ACC112 (cell line): Measurements from ENCODE around the gene MAST1.
"Not testable (repeated sequence)": the region's sequence is repeated elsewhere in the genome, so short reads cannot be mapped to it uniquely, and the experiment has no call there.

Experiments used
- H2AFZ ChIP-seq: fragments of 200-600 bp; sonication (generic); one replicate; pipeline ENCODE4 v1.6.0; 2017; ENCODE audit warnings: antibody characterized with exemption, low read length; ENCODE audit not compliant: unreplicated experiment
- H3K27ac ChIP-seq: fragments of 200-600 bp; sonication (generic); 2 replicates; pipeline ENCODE4 v1.5.1; 2014; ENCODE audit warnings: low read depth, mild to moderate bottlenecking, antibody characterized with exemption, low read length, moderate library complexity
- H3K27me3 ChIP-seq: fragments of 200-600 bp; sonication (generic); 2 replicates; pipeline ENCODE4 v1.6.1; 2014; ENCODE audit warnings: mild to moderate bottlenecking, antibody characterized with exemption, low read length, moderate library complexity, mixed read lengths; ENCODE audit not compliant: insufficient read depth
- H3K36me3 ChIP-seq: fragments of 200-600 bp; sonication (generic); 2 replicates; pipeline ENCODE4 v1.6.1; 2016; ENCODE audit warnings: mild to moderate bottlenecking, antibody characterized with exemption, low read length, moderate library complexity, mixed read lengths; ENCODE audit not compliant: insufficient read depth
- H3K4me1 ChIP-seq: fragments of 200-600 bp; sonication (generic); one replicate; pipeline ENCODE4 v1.6.1; 2016; ENCODE audit warnings: low read length, mixed read lengths; ENCODE audit not compliant: insufficient read depth, unreplicated experiment, control insufficient read depth
- H3K4me3 ChIP-seq: fragments of 200-600 bp; sonication (generic); 2 replicates; pipeline ENCODE4 v1.5.1; 2014; ENCODE audit warnings: mild to moderate bottlenecking, low read depth, low read length
- H3K79me2 ChIP-seq: fragments of 200-600 bp; sonication (generic); one replicate; pipeline ENCODE4 v1.6.0; 2016; ENCODE audit warnings: low read length; ENCODE audit not compliant: control insufficient read depth, unreplicated experiment, insufficient read depth

MAST1 gene

DNA sequence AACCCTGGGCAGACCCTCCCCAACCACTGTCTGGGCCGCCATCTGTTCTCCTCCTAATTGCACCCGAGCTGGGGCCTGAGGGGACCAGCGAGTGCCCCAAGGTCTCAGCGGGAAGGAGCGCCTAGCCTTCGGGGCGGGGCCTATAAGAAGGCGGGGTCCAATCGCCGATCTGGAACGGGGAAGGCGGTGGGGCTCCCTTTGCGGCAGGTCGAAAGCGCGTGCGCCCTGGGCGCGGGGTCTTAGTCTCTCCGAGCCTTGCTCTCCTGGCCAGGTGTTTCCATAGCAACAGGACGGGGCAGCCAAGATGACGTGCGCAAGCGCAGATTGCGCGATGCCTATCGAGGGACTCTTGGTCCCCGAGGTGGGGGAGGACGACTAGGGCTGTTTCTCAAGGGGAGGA is 2.8 kb downstream of the MAST1 start:
- H3K4me3 ChIP-seq: peak overlapping the region; percentile 69
- no peaks in the 10 kb centered on the region for H3K79me2 ChIP-seq
- peaks cover 2% of the 10 kb centered on the region for H3K4me1 ChIP-seq
- no peaks in the 10 kb centered on the region for H3K36me3 ChIP-seq
- peaks cover 38% of the 10 kb centered on the region for H3K27me3 ChIP-seq
- peak overlapping the region; percentile 75 for H2AFZ ChIP-seq
- no peak overlapping the region for H3K27ac ChIP-seq

DNA sequence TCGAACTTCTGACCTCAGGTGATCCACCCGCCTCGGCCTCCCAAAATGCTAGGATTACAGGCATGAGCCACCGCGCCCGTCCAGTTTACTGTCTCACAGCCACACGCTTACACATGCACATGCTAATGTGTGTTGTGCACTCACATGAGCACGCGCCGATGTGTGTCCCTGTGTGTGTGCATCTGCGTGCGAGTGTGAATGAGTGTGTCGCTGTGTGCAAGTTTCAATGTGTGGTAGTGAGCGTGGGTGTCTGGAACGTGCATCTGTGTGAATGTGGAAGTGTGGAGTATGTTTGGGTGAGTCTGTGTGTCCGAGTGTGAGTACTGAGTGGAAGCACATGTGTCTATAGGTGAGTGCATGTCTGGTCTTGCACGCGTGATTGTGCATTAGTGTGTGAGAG is 4.2 kb downstream of the MAST1 start:
- Histone ChIP-seq H3K4me3 (no peak overlapping the region), H3K27ac (no peak overlapping the region), H3K27me3 (peaks cover 30% of the 10 kb centered on the region), H2AFZ (no peak overlapping the region), H3K36me3 (no peaks in the 10 kb centered on the region), H3K4me1 (peaks cover 2% of the 10 kb centered on the region), H3K79me2 (no peaks in the 10 kb centered on the region)

DNA sequence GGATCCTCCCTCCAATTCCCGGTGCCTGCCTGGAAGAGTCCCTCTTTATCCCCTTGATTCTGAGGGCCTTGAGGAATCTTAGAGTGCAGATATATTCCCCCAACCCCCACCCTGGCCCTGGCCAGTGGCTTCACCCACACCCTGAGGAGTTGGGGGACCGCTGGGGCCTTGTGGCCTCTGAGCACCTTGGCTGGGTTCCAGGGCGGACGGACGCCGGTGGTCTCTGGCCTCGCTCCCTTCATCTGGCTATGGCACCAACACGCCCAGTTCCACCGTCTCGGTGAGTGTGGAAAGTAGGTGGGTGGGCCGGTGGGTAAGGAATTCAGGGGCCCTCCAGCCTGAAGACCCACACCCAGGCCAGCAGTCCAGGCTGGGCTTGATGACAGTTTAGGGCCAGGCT is 5.0 kb downstream of the MAST1 start:
- Histone ChIP-seq H3K79me2 (no peaks in the 10 kb centered on the region), H3K27me3 (peaks cover 24% of the 10 kb centered on the region), H3K36me3 (no peaks in the 10 kb centered on the region)

DNA sequence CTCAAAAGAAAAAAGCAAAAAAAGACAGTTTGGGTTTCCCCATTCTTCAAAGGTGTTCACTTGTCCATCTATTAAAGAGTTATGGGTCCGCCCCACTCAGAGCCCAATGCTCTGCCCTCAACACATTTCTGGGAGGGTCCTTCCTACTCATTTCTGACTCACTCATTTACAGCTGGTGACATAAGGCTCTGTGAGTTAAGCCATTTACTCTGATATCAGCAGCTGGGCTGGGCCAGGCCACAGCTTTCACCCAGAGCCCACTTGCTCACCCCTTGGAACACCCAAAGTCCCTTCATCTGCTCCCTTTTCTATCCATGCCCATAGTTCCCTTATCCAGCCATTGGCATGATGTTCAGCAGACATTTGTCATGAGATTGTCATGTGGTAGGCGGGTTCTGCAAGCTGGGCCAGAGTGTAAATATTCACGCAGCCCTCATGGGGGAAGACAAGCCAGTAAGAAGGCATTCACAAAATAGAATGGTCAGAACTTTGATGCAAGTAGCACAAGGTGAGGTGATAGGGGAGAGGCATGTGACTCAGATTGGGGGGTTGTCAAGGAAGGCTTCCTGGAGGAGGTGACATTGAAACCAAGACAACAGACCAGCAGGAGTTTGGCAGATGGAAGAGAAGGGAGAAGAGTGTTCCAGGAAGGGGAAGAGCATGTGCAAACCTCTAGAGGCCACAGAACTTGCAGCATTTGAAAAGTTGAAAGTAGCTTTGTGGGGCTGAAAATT is 5.9 kb downstream of the MAST1 start:
- Histone ChIP-seq H2AFZ (no peak overlapping the region), H3K4me1 (peaks cover 2% of the 10 kb centered on the region), H3K79me2 (no peaks in the 10 kb centered on the region), H3K4me3 (no peak overlapping the region), H3K36me3 (no peaks in the 10 kb centered on the region), H3K27me3 (peaks cover 16% of the 10 kb centered on the region), H3K27ac (no peak overlapping the region)

More for the DNA sequence above, 5.0 kb downstream of the MAST1 start:
- Histone ChIP-seq H3K27ac (no peak overlapping the region), H3K4me3 (no peak overlapping the region), H3K4me1 (peaks cover 2% of the 10 kb centered on the region), H2AFZ (no peak overlapping the region)

DNA sequence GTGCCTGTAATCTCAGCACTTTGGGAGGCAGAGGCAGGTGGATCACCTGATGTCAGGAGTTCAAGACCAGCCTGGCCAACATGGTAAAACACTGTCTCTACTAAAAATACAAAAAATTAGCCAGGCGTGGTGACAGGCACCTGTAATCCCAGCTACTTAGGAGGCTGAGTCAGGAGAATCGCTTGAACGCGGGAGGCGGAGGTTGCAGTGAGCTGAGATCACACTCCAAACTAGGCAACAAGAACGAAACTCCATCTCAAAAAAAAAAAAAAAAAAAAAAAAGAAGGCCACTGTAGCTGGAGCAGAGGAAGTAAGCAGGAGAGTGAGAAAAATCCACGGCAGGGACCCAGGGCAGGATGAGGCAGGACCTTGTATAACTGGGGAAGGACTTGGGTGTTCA is 8.3 kb downstream of the MAST1 start:
- H2AFZ ChIP-seq, H3K4me3 ChIP-seq, H3K4me1 ChIP-seq, H3K79me2 ChIP-seq, H3K27ac ChIP-seq, H3K36me3 ChIP-seq, H3K27me3 ChIP-seq: not testable (repeated sequence)

DNA sequence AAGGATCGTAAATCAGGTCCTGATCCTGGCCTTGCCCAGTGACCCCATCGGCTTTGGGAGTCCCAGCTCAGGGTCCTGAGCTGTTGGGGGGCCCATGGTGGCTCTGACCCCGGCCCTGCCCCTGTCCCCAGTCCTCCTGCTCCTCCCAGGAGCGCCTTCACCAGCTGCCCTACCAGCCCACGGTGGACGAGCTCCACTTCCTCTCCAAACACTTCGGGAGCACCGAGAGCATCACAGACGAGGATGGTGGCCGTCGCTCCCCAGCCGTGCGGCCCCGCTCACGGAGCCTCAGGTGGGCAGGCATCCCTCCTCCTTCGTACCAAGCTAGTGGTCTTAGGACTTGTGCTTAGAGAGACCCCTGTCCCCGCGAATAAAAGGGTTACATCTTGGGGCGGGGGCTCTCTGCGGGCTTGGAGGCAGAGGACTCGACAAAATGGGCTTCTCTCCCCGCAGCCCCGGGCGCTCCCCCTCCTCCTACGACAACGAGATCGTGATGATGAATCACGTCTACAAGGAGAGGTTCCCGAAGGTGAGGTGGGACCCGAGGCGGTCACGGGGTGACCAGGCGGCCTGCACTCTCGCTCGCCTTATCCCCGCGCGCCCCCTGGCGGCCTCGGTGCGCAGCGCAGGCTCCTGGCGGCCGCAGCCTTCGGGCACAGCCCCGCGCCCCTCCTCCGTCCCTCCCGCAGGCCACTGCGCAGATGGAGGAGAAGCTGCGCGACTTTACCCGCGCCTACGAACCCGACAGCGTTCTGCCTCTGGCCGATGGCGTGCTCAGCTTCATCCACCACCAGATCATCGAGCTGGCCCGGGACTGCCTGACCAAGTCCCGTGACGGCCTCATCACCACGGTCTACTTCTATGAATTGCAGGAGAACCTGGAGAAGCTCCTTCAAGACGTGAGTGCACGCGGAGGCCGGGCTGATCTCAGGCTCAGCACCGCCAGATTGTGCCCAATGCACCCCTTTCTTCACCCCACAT is 9.1 kb downstream of the MAST1 start:
- Histone ChIP-seq H3K79me2 (no peaks in the 10 kb centered on the region), H3K4me3 (peak overlapping the region; percentile 59), H3K27ac (no peak overlapping the region), H3K36me3 (no peaks in the 10 kb centered on the region), H2AFZ (no peak overlapping the region), H3K4me1 (peaks cover 2% of the 10 kb centered on the region), H3K27me3 (no peaks in the 10 kb centered on the region)

DNA sequence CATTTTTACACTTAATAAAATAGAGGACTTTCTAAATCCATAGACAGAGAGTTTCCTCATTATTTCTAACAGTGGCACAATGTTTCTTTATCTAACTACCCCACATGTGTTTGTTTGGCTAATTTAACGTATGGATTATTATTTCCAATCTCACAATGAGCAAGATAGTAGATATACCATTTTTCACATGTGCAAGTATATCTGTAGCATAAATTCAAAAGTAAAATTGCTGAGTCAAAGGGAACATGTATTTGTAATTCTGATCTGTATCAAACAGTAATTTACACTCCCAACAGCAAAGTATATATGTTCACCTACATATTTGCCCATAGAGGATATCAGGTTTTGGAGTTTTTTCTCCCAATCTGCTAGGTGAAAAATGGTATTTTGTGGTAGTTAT is 18.3 kb downstream of the MAST1 start:
- Histone ChIP-seq H3K27ac (no peak overlapping the region), H3K4me1 (no peaks in the 10 kb centered on the region), H3K36me3 (no peaks in the 10 kb centered on the region), H3K27me3 (no peaks in the 10 kb centered on the region), H3K4me3 (no peak overlapping the region), H2AFZ (no peak overlapping the region), H3K79me2 (no peaks in the 10 kb centered on the region)

DNA sequence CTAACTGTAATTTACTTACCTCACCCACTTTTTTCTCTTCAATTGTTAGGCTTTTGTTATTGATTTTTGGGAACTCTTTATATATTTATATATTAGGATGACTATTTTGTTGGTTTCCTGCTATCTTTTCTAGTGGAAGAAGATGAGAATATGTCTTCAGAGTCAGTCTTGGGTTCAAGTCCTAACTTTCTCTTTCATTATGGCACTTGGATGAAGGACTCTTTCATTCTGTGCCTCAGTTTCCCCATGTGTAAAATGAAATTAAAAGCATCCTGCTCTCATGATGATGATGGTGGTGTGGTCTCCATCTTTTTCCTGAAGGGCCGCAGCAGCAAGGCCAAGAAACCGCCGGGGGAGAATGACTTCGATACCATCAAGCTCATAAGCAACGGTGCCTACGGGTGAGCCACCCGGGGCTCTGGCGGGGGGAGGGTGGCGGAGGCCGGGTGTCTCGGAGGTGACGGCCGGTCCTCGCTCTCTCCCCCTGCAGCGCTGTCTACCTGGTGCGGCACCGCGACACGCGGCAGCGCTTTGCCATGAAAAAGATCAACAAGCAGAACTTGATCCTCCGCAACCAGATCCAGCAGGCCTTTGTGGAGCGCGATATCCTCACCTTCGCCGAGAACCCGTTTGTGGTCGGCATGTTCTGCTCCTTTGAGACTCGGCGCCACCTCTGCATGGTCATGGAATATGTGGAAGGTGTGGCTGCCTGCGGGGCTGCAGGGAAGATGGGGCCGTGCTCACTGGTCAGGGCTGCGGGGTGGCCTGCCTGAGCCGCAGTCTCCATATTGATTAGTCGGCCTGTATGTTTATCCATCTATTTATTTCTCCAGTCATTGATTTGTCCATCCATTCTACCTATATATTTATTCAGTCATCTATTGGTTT is 20.0 kb downstream of the MAST1 start:
- Histone ChIP-seq H3K4me1 (no peaks in the 10 kb centered on the region), H3K27me3 (no peaks in the 10 kb centered on the region), H3K27ac (no peak overlapping the region), H3K79me2 (no peaks in the 10 kb centered on the region), H3K4me3 (no peak overlapping the region), H2AFZ (no peak overlapping the region), H3K36me3 (no peaks in the 10 kb centered on the region)

DNA sequence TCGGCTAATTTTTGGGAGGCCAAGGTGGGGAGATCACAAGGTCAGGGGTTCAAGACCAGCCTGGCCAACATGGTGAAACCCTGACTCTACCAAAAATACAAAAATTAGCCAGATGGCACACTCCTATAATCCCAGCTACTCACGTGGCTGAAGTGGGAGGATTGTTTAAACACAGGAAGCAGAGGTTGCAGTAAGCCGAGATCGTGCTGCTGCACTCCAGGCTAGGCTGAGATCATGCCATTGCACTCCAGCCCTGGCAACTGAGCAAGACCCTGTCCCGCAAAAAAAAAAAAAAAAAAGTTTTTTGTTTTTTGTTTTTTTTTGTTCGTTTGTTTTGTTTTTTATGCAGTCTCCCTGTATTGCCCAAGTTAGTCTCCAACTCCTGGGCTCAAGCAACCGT is 21.2 kb downstream of the MAST1 start:
- H3K27me3 ChIP-seq: 0 out of 2 replicates have a peak, but pooled peaks cover 2% of the 10 kb centered on the region
- no peak overlapping the region for H3K27ac ChIP-seq
- no peak overlapping the region for H2AFZ ChIP-seq
- no peaks in the 10 kb centered on the region for H3K4me1 ChIP-seq
- no peaks in the 10 kb centered on the region for H3K36me3 ChIP-seq
- no peaks in the 10 kb centered on the region for H3K79me2 ChIP-seq
- no peak overlapping the region for H3K4me3 ChIP-seq

DNA sequence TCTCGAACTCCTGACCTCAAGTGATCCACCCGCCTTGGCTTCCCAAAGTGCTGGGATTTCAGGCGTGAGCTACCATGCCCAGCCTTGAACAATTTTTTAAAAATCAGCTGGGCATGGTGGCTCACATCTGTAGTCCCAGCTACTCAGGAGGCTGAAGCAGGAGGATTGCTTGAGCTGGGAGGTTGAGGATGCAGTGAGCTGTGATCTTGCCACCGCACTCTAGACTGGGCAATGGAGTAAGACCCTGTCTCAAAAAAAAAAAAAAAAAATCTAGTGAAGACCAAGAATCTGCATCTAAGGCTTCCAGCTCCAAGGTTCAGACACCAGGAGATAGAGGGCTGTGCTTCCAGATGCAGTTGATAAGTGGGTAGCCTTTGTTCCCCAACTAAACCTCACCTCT is 25.8 kb downstream of the MAST1 start:
- Histone ChIP-seq H3K79me2 (no peaks in the 10 kb centered on the region), H3K27ac (no peak overlapping the region), H3K27me3 (0 out of 2 replicates have a peak, but pooled peaks cover 2% of the 10 kb centered on the region), H3K4me1 (no peaks in the 10 kb centered on the region), H3K4me3 (no peak overlapping the region), H2AFZ (no peak overlapping the region), H3K36me3 (no peaks in the 10 kb centered on the region)
